Jurkat, Clone E6-1 (cell line): ENCODE data around the gene LCN6.
"Not testable (repeated sequence)": the region's sequence is repeated elsewhere in the genome, so short reads cannot be mapped to it uniquely, and the experiment has no call there.

Experiments used
- DNase-seq: peaks from one replicate; pipeline ENCODE4 v3.0.0-alpha.2; 2011; ENCODE audit warnings: low read depth, low spot score
- H3K4me3 ChIP-seq: 2 replicates; pipeline ENCODE4 v1.5.1; 2011; ENCODE audit warnings: mild to moderate bottlenecking, low read length, control low read depth, moderate library complexity

LCN6 gene

DNA sequence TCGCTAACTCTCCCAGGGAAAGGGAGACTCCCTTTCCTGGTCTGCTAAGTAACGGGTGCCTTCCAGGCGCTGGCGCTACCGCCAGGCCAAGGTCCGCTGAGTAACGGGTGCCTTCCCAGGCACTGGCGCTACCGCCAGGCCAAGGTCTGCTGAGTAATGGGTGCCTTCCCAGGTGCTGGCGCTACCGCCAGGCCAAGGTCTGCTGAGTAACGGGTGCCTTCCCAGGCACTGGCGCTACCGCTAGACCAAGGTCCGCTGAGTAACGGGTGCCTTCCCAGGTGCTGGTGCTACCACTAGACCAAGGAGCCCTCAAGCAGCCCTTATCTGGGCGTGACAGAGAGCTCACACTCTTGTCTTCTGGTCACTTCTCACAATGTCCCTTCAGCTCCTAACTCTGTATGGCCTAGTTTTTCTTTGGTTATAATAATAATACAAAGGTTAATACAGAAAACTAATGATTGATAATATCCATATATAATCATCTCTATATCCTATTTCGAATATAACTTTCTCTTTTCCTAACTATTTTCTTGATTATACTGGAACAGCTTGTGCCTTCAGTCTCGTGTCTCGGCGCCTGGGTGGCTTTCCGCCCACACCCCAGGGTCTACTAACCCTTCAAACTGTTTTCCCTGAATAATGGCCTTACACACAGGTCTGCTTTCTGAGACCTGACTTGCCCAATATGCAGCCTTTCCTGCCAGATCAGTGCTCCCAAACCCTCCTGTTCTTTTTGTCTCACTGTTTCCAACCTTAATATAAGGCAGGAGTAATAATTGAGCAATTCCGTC, 37.4 kb upstream of the LCN6 start:
- not testable (repeated sequence) for H3K4me3 ChIP-seq, DNase-seq

GRCh38 chr9:136784997-136785361, 36.7 kb upstream of the LCN6 start:
- no peak for DNase-seq
- H3K4me3 ChIP-seq, result no peak overlapping the region

DNA sequence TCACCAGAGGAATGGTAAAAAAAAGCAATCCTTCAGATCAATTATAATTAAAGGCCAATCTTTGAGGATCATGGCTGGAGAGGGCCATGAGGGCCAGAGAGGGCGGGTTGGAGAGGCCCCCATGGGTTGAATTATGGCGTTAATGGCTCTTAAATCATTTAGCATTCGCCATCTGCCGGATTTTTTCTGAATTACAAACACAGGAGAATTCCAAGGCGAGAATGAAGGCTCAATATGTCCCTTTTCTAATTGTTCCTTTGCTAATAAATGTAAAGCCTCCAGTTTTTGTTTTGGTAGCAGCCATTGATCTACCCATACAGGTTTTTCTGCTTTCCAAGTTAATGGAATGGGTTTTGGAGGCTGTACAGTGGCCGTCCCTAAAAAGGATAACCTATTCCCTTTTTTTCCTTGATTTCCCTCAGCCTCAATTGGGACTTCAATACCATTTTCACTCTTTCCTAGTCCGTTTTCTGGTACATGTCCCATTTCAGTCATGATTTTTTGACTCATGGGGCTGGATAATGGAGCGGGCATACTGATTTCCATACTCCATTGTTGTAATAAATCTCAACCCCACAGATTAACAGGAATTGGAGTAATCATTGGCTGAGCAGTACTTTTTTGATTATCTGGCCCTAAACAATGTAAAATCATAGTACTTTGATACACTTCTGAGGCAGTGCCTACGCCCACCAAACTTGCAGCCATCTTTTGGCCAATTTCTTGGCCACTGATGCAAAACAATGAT, 36.1 kb upstream of the LCN6 start:
- DNase-seq, result no peak
- no peak overlapping the region for H3K4me3 ChIP-seq

GRCh38 chr9:136782452-136782851, 34.1 kb upstream of the LCN6 start:
- DNase-seq, result no peak

DNA sequence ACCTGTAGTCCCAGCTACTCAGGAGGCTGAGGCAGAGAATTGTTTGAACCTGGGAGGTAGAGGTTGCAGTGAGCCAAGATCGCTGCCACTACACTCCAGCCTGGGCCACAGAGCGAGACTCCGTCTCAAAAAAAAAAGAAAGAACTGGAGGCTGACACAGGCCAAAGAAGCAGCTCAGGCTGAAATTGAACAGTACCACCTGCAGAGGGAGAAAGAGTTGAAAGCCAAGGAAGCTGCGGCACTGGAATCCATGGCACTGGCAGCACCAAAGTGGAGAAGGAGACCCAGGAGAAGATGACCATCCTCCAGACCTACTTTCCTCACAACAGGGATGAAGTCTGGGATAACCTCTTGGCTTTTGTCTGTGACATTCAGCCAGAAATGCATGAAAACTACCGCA, 31.5 kb upstream of the LCN6 start:
- no peak for DNase-seq
- H3K4me3 ChIP-seq, result no peak overlapping the region

More at GRCh38 chr9:136782452-136782851, 34.1 kb upstream of the LCN6 start:
- H3K4me3 ChIP-seq, result no peak overlapping the region

- no peak overlapping the region for H3K4me3 ChIP-seq
- DNase-seq, result no peak
Observed at GRCh38 chr9:136777359-136777758, 29.0 kb upstream of the LCN6 start.

- no peak overlapping the region for H3K4me3 ChIP-seq
- DNase-seq, result no peak
Observed at GRCh38 chr9:136776947-136777346, 28.6 kb upstream of the LCN6 start.

- no peak overlapping the region for H3K4me3 ChIP-seq
- no peak for DNase-seq
Observed at GRCh38 chr9:136775191-136775590, 26.9 kb upstream of the LCN6 start.

GRCh38 chr9:136774416-136775045, 26.2 kb upstream of the LCN6 start:
- no peak overlapping the region for H3K4me3 ChIP-seq
- DNase-seq, result no peak

- DNase-seq, result no peak
- H3K4me3 ChIP-seq, result no peak overlapping the region
Observed at GRCh38 chr9:136773386-136774044, 25.2 kb upstream of the LCN6 start.

- H3K4me3 ChIP-seq, result no peak overlapping the region
- DNase-seq, result no peak
Observed at GRCh38 chr9:136771907-136772415, 23.6 kb upstream of the LCN6 start.

GRCh38 chr9:136769710-136770191, 21.4 kb upstream of the LCN6 start:
- no peak overlapping the region for H3K4me3 ChIP-seq
- DNase-seq, result no peak

DNA sequence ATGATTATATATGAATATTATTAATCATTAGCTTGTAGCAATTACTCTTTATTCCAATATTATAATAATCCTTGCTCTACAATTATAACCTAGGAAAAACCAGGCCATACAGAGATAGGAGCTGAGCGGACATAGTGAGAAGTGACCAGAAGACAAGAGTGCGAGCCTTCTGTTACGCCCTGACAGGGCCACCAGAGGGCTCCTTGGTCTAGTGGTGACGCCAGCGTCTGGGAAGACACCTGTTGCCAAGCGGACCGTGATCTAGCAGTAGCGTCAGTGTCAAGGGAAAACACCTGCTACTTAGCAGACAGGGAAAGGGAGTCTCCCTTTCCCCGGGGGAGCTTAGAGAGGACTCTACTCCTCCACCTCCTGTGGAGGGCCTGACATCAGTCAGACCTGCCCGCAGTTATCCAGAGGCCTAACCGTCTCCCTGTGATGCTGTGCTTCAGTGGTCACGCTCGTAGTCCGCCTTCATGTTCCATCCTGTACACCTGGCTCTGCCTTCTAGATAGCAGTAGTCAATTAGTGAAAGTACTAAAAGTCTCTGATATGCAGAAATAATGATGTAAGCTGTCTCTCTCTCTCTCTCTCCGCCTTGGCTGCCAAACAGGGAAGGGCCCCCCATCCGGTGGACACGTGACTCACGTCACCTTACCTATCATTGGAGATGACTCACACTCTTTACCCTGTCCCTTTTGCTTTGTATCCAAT, 18.2 kb upstream of the LCN6 start:
- not testable (repeated sequence) for H3K4me3 ChIP-seq, DNase-seq

- not testable (repeated sequence) for H3K4me3 ChIP-seq
Observed at GRCh38 chr9:136765745-136766409, 17.6 kb upstream of the LCN6 start.

GRCh38 chr9:136765041-136765440, 16.7 kb upstream of the LCN6 start:
- no peak for DNase-seq
- no peak overlapping the region for H3K4me3 ChIP-seq

More at GRCh38 chr9:136765745-136766409, 17.6 kb upstream of the LCN6 start:
- not testable (repeated sequence) for DNase-seq

- no peak within 1 kb of the TSS for H3K4me3 ChIP-seq
- DNase-seq, result no peak
Observed at GRCh38 chr9:136764301-136764891, 16.1 kb upstream of the LCN6 start, which contains the start of gene LCN15. LCN15 (minus strand) TSS chr9:136764518; CDS start chr9:136764488, 30 bp downstream.

DNA sequence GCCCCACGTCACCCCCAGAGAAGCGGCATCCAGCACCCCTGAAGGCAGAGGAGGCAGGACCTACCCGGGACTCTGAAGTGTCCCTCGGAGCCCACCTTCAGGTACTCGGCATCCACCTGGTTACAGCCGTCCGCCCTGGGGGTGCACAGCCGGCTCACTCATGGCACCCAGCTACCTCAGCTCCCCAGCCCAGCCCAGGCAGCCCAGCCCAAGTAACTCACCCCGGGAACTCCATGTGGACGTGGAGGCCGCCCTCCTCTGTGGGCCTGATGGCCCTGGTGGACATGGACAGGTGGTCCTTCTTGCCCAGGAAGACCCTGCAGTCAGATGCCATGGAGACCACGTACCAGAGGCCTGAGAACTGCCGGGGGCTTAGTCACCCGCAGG, 15.3 kb upstream of the LCN6 start:
- H3K4me3 ChIP-seq, result no peak overlapping the region

More for the DNA sequence above, 15.3 kb upstream of the LCN6 start:
- no peak for DNase-seq
